GM06990 (cell line): Measurements from ENCODE around the gene SYK.

ENCODE experiments used
- DNase-seq: peaks from one replicate; pipeline ENCODE4 v3.0.0-alpha.2; 2011; ENCODE audit not compliant: insufficient read length; ENCODE audit errors: extremely low read depth
- H3K27me3 ChIP-seq: replicated peaks from 2 replicates; pipeline ENCODE4 v1.6.0; 2011; ENCODE audit warnings: low read length; ENCODE audit not compliant: control insufficient read depth, insufficient read depth
- H3K36me3 ChIP-seq: 2 replicates; pipeline ENCODE4 v1.5.1; 2011; ENCODE audit warnings: low read length; ENCODE audit not compliant: control insufficient read depth, insufficient read depth
- H3K4me3 ChIP-seq: replicated peaks from 2 replicates; pipeline ENCODE4 v1.5.1; 2011; ENCODE audit warnings: low read depth, mild to moderate bottlenecking, control low read depth, low read length
- CTCF ChIP-seq: IDR thresholded peaks from 2 replicates; pipeline ENCODE4 v1.5.1; 2011; ENCODE audit warnings: low read length, control low read depth, mild to moderate bottlenecking, inconsistent platforms; ENCODE audit not compliant: insufficient read depth, poor library complexity, severe bottlenecking

SYK gene

GRCh38 chr9:90799271-90799852 lies 2.3 kb upstream of the SYK start:
- Histone ChIP-seq H3K4me3 (no peak overlapping the region), H3K27me3 (no peaks in the 10 kb centered on the region), H3K36me3 (no peaks in the 10 kb centered on the region)
- no peak for TF ChIP-seq CTCF
- no peak for DNase-seq

- TF ChIP-seq CTCF: no peak
- H3K27me3 ChIP-seq: no peaks in the 10 kb centered on the region
- peak overlapping the region; percentile 77 for H3K4me3 ChIP-seq
- no peaks in the 10 kb centered on the region for H3K36me3 ChIP-seq
- DNase-seq: peak; percentile 55
These were observed 329 bp downstream of the SYK start for GRCh38 chr9:90801973-90802322.

GRCh38 chr9:90802386-90802985 lies 867 bp downstream of the SYK start:
- TF ChIP-seq CTCF: no peak
- Histone ChIP-seq H3K27me3 (no peaks in the 10 kb centered on the region), H3K4me3 (peak overlapping the region; percentile 77), H3K36me3 (no peaks in the 10 kb centered on the region)
- DNase-seq: no peak

- H3K4me3 ChIP-seq: peak overlapping the region; percentile 29
- no peak for TF ChIP-seq CTCF
- DNase-seq: no peak
- no peaks in the 10 kb centered on the region for H3K27me3 ChIP-seq
- H3K36me3 ChIP-seq: no peaks in the 10 kb centered on the region
These were observed 2.4 kb downstream of the SYK start for GRCh38 chr9:90803860-90804593.

GRCh38 chr9:90805006-90805996 lies 3.7 kb downstream of the SYK start:
- H3K27me3 ChIP-seq: no peaks in the 10 kb centered on the region
- DNase-seq: no peak

More at GRCh38 chr9:90805006-90805996, 3.7 kb downstream of the SYK start:
- no peaks in the 10 kb centered on the region for H3K36me3 ChIP-seq
- no peak overlapping the region for H3K4me3 ChIP-seq
- TF ChIP-seq CTCF: no peak
